GM12865 (cell line): ENCODE results near the gene PIGR.

Experiments used
- DNase-seq: peaks from one replicate; pipeline ENCODE4 v3.0.0; 2010; ENCODE audit warnings: low read depth
- H3K4me3 ChIP-seq: 2 replicates; pipeline ENCODE4 v1.5.1; 2011; ENCODE audit warnings: mild to moderate bottlenecking, low read depth, low read length, control low read depth
- CTCF ChIP-seq: IDR thresholded peaks from 2 replicates; pipeline ENCODE4 v1.5.1; 2011; ENCODE audit warnings: low read length, control low read depth, low read depth, inconsistent platforms; ENCODE audit not compliant: insufficient read depth; ENCODE audit errors: missing control alignments

PIGR gene

GRCh38 chr1:206963119-206963712, 16.9 kb upstream of the PIGR start:
- no peak for DNase-seq
- TF ChIP-seq CTCF = no peak
- no peak overlapping the region for H3K4me3 ChIP-seq

- no peak for DNase-seq
- H3K4me3 ChIP-seq = no peak overlapping the region
- TF ChIP-seq CTCF = no peak
Measured at GRCh38 chr1:206962272-206962671, 16.0 kb upstream of the PIGR start.

- TF ChIP-seq CTCF = no peak
- H3K4me3 ChIP-seq = no peak overlapping the region
- no peak for DNase-seq
Measured at GRCh38 chr1:206961668-206962067, 15.4 kb upstream of the PIGR start.

GRCh38 chr1:206960676-206961386, 14.6 kb upstream of the PIGR start:
- no peak for DNase-seq
- no peak for TF ChIP-seq CTCF
- no peak overlapping the region for H3K4me3 ChIP-seq

- no peak overlapping the region for H3K4me3 ChIP-seq
- no peak for TF ChIP-seq CTCF
- no peak for DNase-seq
Measured at GRCh38 chr1:206958144-206958543, 11.9 kb upstream of the PIGR start.

- TF ChIP-seq CTCF = no peak
- H3K4me3 ChIP-seq = no peak overlapping the region
- no peak for DNase-seq
Measured at GRCh38 chr1:206957639-206958038, 11.4 kb upstream of the PIGR start.
